Hepatocyte (in vitro differentiated cells): Measurements from ENCODE around the gene NLRC5.

Experiments used
- CTCF ChIP-seq: fragments of 200-600 bp; sonication (generic); IDR thresholded peaks from 2 replicates; pipeline ENCODE4 v1.5.1; 2016; ENCODE audit warnings: antibody characterized with exemption, mild to moderate bottlenecking; ENCODE audit not compliant: poor library complexity
- EZH2phosphoT487 ChIP-seq: fragments of 200-600 bp; sonication (generic); IDR thresholded peaks from one replicate; pipeline ENCODE4 v1.6.1; 2018; ENCODE audit warnings: antibody characterized with exemption, mild to moderate bottlenecking, low read depth, moderate library complexity; ENCODE audit not compliant: unreplicated experiment, severe bottlenecking

GRCh38 chr16:56994311-56994710 lies 5.0 kb downstream of the NLRC5 start:
- TF ChIP-seq CTCF (no peak), EZH2phosphoT487 (no peak)
